Erythroblast (primary cell): ENCODE measurements around the gene FUZ.

Experiments used
- GATA1 ChIP-seq: IDR thresholded peaks from 2 replicates; pipeline ENCODE4 v1.6.1; 2011; ENCODE audit warnings: low read depth, mild to moderate bottlenecking, control low read depth, low read length, moderate library complexity
- POLR2A ChIP-seq: IDR thresholded peaks from 2 replicates; pipeline ENCODE4 v1.6.1; 2011; ENCODE audit warnings: mild to moderate bottlenecking, low read length

- TF ChIP-seq POLR2A = no peak
- TF ChIP-seq GATA1 = no peak
Measured at GRCh38 chr19:49837425-49837824, 24.3 kb upstream of the FUZ start.
